ENCODE results near the gene UROC1. TPM values are rescaled to one million over a fixed set of nuclear protein-coding genes. Genes with fewer than 3 reads are reported as not detected.

UROC1 gene
- total RNA-seq, 1 experiment from 2014 or later, result not detected

DNA sequence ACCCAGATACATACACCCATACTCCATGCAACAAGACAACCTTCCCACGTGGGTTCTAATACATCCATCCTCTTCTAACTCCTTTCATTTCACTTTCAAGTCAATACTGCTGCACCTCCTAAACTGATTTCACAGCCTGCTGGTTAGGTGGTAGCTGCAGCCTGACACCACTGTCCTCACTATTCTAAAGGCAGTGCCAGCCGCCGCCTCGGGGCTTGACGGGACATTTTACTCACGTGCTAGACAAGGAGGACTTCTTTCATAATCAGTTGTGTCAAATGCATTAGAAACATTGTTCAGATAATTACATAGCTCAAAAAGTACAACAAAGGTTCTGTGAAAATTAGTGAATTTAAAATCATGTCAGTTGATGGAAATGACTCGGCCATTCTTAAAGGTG lies 6.3 kb downstream of the UROC1 start:
- Histone ChIP-seq H2BK12ac (ENCODE audit: insufficient read length, low read depth, low read length) (no peak overlapping the region), H4K8ac (replicated peaks; ENCODE audit: insufficient read length, low read depth, low read length) (no peak overlapping the region), H3K4me1 (ENCODE audit: insufficient read depth, low read length) (no peaks in the 10 kb centered on the region), H3K23ac (ENCODE audit: insufficient read length, low read depth, low read length) (no peak overlapping the region), H3K9ac (ENCODE audit: extremely low read depth, insufficient read length, low read length) (no peak overlapping the region), H2BK20ac (ENCODE audit: low read depth, low read length, poor library complexity, severe bottlenecking) (no peak overlapping the region), H2BK120ac (ENCODE audit: low read depth, low read length, poor library complexity, severe bottlenecking) (no peak overlapping the region), H3K18ac (ENCODE audit: insufficient read length, low read depth, low read length) (no peak overlapping the region), H3K14ac (ENCODE audit: insufficient read depth, low read length) (no peak overlapping the region; the same call in 1 of the 2 replicates), H2BK5ac (ENCODE audit: insufficient read length, low read length) (no peak overlapping the region), H3K56ac (ENCODE audit: insufficient read length, low read depth, low read length) (no peak overlapping the region), H2BK15ac (ENCODE audit: low read depth, low read length) (no peak overlapping the region), H4K5ac (ENCODE audit: insufficient read length, low read depth, low read length) (no peak overlapping the region), H3K27me3 (ENCODE audit: insufficient read depth, low read length) (no peaks in the 10 kb centered on the region), H3K27ac (ENCODE audit: insufficient read length, low read depth, low read length) (no peak overlapping the region), H4K20me1 (ENCODE audit: control insufficient read depth, insufficient read depth, insufficient read length) (no peaks in the 10 kb centered on the region), H3K4me2 (ENCODE audit: insufficient read depth, insufficient read length, low read length) (no peak overlapping the region), H3K4ac (ENCODE audit: low read depth, low read length) (no peak overlapping the region), H3K79me1 (ENCODE audit: insufficient read depth, low read depth, low read length, poor library complexity, severe bottlenecking) (no peaks in the 10 kb centered on the region), H3K79me2 (ENCODE audit: insufficient read depth, low read length) (no peaks in the 10 kb centered on the region), H3K23me2 (ENCODE audit: insufficient read length, low read depth, low read length, poor library complexity, severe bottlenecking) (no peaks in the 10 kb centered on the region), H2AFZ (ENCODE audit: low read length) (no peak overlapping the region), H3T11ph (ENCODE audit: low read length) (no peak overlapping the region), H4K91ac (ENCODE audit: insufficient read length, low read depth, low read length) (no peak overlapping the region), H2AK5ac (ENCODE audit: insufficient read length, low read length) (no peak overlapping the region), H3K9me3 (ENCODE audit: control insufficient read depth, low read depth, low read length) (no peaks in the 10 kb centered on the region)
- H3K9me3 Mint-ChIP-seq, result no peaks in the 10 kb centered on the region
- DNase-seq, result no peak
- TF ChIP-seq, protein P1, sequence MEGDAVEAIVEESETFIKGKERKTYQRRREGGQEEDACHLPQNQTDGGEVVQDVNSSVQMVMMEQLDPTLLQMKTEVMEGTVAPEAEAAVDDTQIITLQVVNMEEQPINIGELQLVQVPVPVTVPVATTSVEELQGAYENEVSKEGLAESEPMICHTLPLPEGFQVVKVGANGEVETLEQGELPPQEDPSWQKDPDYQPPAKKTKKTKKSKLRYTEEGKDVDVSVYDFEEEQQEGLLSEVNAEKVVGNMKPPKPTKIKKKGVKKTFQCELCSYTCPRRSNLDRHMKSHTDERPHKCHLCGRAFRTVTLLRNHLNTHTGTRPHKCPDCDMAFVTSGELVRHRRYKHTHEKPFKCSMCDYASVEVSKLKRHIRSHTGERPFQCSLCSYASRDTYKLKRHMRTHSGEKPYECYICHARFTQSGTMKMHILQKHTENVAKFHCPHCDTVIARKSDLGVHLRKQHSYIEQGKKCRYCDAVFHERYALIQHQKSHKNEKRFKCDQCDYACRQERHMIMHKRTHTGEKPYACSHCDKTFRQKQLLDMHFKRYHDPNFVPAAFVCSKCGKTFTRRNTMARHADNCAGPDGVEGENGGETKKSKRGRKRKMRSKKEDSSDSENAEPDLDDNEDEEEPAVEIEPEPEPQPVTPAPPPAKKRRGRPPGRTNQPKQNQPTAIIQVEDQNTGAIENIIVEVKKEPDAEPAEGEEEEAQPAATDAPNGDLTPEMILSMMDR (conservative IDR thresholded peaks at IDR 0.05), result no peak
- H3K27me3 Mint-ChIP-seq (ENCODE audit: low read depth), result peaks cover 2% of the 10 kb centered on the region; the same call in 1 of the 2 replicates
- no peaks in the 10 kb centered on the region for H3K36me3 Mint-ChIP-seq (ENCODE audit: insufficient read depth in 1 of 3, low read depth in 3 of 3)
- H3K4me1 Mint-ChIP-seq, result no peaks in the 10 kb centered on the region
- H3K27ac Mint-ChIP-seq, result no peak overlapping the region
- no peak overlapping the region for H3K4me3 Mint-ChIP-seq
- no CpG with 5 or more reads among the region's 7 CpGs for WGBS (ENCODE audit: extremely low coverage, insufficient read length, low lambda C conversion rate)
